Panc1 (cell line): Measurements from ENCODE around the gene RBFOX1. TPM values are rescaled to one million over a fixed set of nuclear protein-coding genes. Genes with fewer than 3 reads are reported as not detected.

ENCODE experiments used
- ATAC-seq: fragments of 200-7000 bp; cut with Tn5 transposase; 2 replicates; pipeline ENCODE4 v1.9.1; 2020; ENCODE audit warnings: mild to moderate bottlenecking, moderate library complexity
- BruUV-seq: library from RNA; stranded (reverse); fragments of 400-500 nt; replicated peaks from 2 replicates; lab custom pipeline; 2021; lab: Mats Ljungman, UMichigan
- CTCF ChIA-PET: fragments of 300-600 bp; sonication (Branson Sonifier 250); formaldehyde crosslinking; loops from one replicate; lab custom pipeline; 2022; ENCODE audit warnings: antibody characterized with exemption; lab: Charles Lee
- POLR2A ChIA-PET: fragments of 300-600 bp; sonication (Branson Sonifier 250); formaldehyde crosslinking; loops from one replicate; lab custom pipeline; 2022; ENCODE audit warnings: antibody characterized with exemption; lab: Charles Lee
- DNase-seq: peaks from one replicate; pipeline ENCODE4 v3.0.0-alpha.2; 2010; ENCODE audit warnings: low read depth, low spot score
- H3K27ac ChIP-seq: 2 replicates; pipeline ENCODE4 v1.5.1; 2011; ENCODE audit warnings: mild to moderate bottlenecking, low read length, inconsistent platforms
- H3K27me3 ChIP-seq: fragments of 200-500 bp; sonication (Bioruptor generic); 2 replicates; pipeline ENCODE4 v1.6.0; 2014; ENCODE audit warnings: low read length, inconsistent platforms; ENCODE audit not compliant: control insufficient read depth, insufficient read depth
- H3K36me3 ChIP-seq: fragments of 200-500 bp; sonication (Bioruptor generic); 2 replicates; pipeline ENCODE4 v1.5.1; 2014; ENCODE audit warnings: inconsistent platforms, mild to moderate bottlenecking, low read length, moderate library complexity; ENCODE audit not compliant: control insufficient read depth, insufficient read depth
- H3K4me1 ChIP-seq: 2 replicates; pipeline ENCODE4 v1.5.1; 2011; ENCODE audit warnings: inconsistent platforms, mild to moderate bottlenecking, low read length, moderate library complexity; ENCODE audit not compliant: control insufficient read depth, insufficient read depth
- H3K4me3 ChIP-seq, 2 experiments: 2 replicates each; pipeline ENCODE4 v1.5.1; 2011 to 2012; ENCODE audit warnings: low read depth in 2 of 2, low read length in 2 of 2, mild to moderate bottlenecking in 2 of 2, inconsistent platforms in 1 of 2, moderate library complexity in 1 of 2
- H3K9me3 ChIP-seq: fragments of 200-500 bp; sonication (Bioruptor generic); 2 replicates; pipeline ENCODE4 v1.5.1; 2014; ENCODE audit warnings: low read depth, mild to moderate bottlenecking, inconsistent platforms, low read length, moderate library complexity; ENCODE audit not compliant: control insufficient read depth, insufficient read depth
- CTCF ChIP-seq: fragments of 450-650 bp; IDR thresholded peaks from 2 replicates; pipeline ENCODE4 v1.5.1; 2017; ENCODE audit warnings: mild to moderate bottlenecking
- POLR2AphosphoS5 ChIP-seq: IDR thresholded peaks from 2 replicates; pipeline ENCODE4 v1.6.1; 2012; ENCODE audit warnings: mild to moderate bottlenecking, low read depth, low read length, moderate library complexity
- REST ChIP-seq, 2 experiments: IDR thresholded peaks; 2 replicates each; pipeline ENCODE4 v1.6.1; 2011 to 2012; ENCODE audit warnings: low read depth in 2 of 2, control low read depth in 1 of 2, low read length in 1 of 2, mild to moderate bottlenecking in 1 of 2, moderate library complexity in 1 of 2; ENCODE audit not compliant: insufficient read depth in 1 of 2
- SIN3A ChIP-seq: IDR thresholded peaks from 2 replicates; pipeline ENCODE4 v1.6.1; 2012; ENCODE audit warnings: low read depth, mild to moderate bottlenecking, low read length, moderate library complexity, borderline replicate concordance; ENCODE audit not compliant: insufficient read depth
- TCF7L2 ChIP-seq: IDR thresholded peaks from 2 replicates; pipeline ENCODE4 v1.6.1; 2011; ENCODE audit warnings: mild to moderate bottlenecking, low read depth, low read length, inconsistent platforms
- in situ Hi-C: cut with HindIII; loops from 2 replicates; pipeline ENCODE4 v1.10.0; 2016; ENCODE audit warnings: low sequenced_read_pairs, low pct_unique_long_range_greater_than_20kb
- intact Hi-C: fragments of 100-400 bp; cut with micrococcal nuclease; formaldehyde crosslinking; loops from one replicate; pipeline ENCODE4 v1.10.0; 2022; ENCODE audit not compliant: unreplicated experiment
- total RNA-seq: library from RNA; stranded (reverse); gene quantifications from one replicate; pipeline ENCODE4 v1.2.1, GENCODE V29; 2021; ENCODE audit not compliant: unreplicated experiment

The RBFOX1 gene
- total RNA-seq, 1 experiment from 2014 or later = not detected

GRCh38 chr16:7748522-7748921, 415.9 kb downstream of the RBFOX1 start:
- intact Hi-C loops (no loop called here), in situ Hi-C loops (no loop called here)
- TF ChIP-seq SIN3A (no peak), TCF7L2 (no peak), POLR2AphosphoS5 (no peak), CTCF (no peak), REST (IDR thresholded peaks at IDR 0.05; ENCODE audit: insufficient read depth in 1 of 2, low read depth in 2 of 2, low read length in 1 of 2) (no peak)
- no peaks in the 10 kb centered on the region for H3K4me1 ChIP-seq
- ChIA-PET CTCF (no interaction called here), POLR2A (no interaction called here)
- H3K27ac ChIP-seq = no peak overlapping the region
- DNase-seq = no peak
- ATAC-seq = no peak
- H3K4me3 ChIP-seq = no peak overlapping the region
- no TSS peak for BruUV-seq
- H3K27me3 ChIP-seq = no peaks in the 10 kb centered on the region
- no peaks in the 10 kb centered on the region for H3K9me3 ChIP-seq
- H3K36me3 ChIP-seq = no peaks in the 10 kb centered on the region

- ChIA-PET CTCF (no interaction called here), POLR2A (no interaction called here)
- Histone ChIP-seq H3K27ac (no peak overlapping the region), H3K27me3 (peaks cover 3% of the 10 kb centered on the region; the same call in 1 of the 2 replicates), H3K4me1 (no peaks in the 10 kb centered on the region), H3K4me3 (no peak overlapping the region), H3K36me3 (no peaks in the 10 kb centered on the region), H3K9me3 (no peaks in the 10 kb centered on the region)
- ATAC-seq (no peak), DNase-seq (no peak)
- intact Hi-C loops (no loop called here), in situ Hi-C loops (no loop called here)
- no peak for TF ChIP-seq REST (IDR thresholded peaks at IDR 0.05; ENCODE audit: insufficient read depth in 1 of 2, low read depth in 2 of 2, low read length in 1 of 2)
- no peak for TF ChIP-seq TCF7L2
- no peak for TF ChIP-seq SIN3A
- BruUV-seq = no TSS peak
These were observed 422.8 kb downstream of the RBFOX1 start for GRCh38 chr16:7755347-7755882.
